ENCODE measurements around the gene NPTN.
A peak's percentile ranks its signal among the peaks of the same experiment; 100 is the strongest.
"Not testable (repeated sequence)": the region's sequence is repeated elsewhere in the genome, so short reads cannot be mapped to it uniquely, and the experiment has no call there.

The NPTN gene

GRCh38 chr15:73633111-73633990, at the start of gene NPTN:
TSS of gene NPTN (minus strand) at chr15:73633389. CDS start at chr15:73633215, 174 bp downstream.
- DNase-seq = peak; percentile 98

- no peak for DNase-seq
Measured at GRCh38 chr15:73682600-73683090, 49.5 kb upstream of the NPTN start.

- no peak for DNase-seq
Measured at GRCh38 chr15:73681856-73682599, 48.8 kb upstream of the NPTN start.

- no peak for DNase-seq
Measured at GRCh38 chr15:73681063-73681462, 47.9 kb upstream of the NPTN start.

- DNase-seq = no peak
Measured at GRCh38 chr15:73680549-73680948, 47.4 kb upstream of the NPTN start.

- DNase-seq = no peak
Measured at GRCh38 chr15:73679964-73680363, 46.8 kb upstream of the NPTN start.

GRCh38 chr15:73679180-73679579, 46.0 kb upstream of the NPTN start:
- DNase-seq = no peak

- DNase-seq = peak; percentile 36
Measured at GRCh38 chr15:73678498-73678897, 45.3 kb upstream of the NPTN start.

- no peak for DNase-seq
Measured at GRCh38 chr15:73677733-73678132, 44.5 kb upstream of the NPTN start.

GRCh38 chr15:73677146-73677607, 44.0 kb upstream of the NPTN start:
- peak; percentile 81 for DNase-seq

- no peak for DNase-seq
Measured at GRCh38 chr15:73674587-73674986, 41.4 kb upstream of the NPTN start.

GRCh38 chr15:73660455-73660854, 27.3 kb upstream of the NPTN start:
- DNase-seq = no peak

- no peak for DNase-seq
Measured at GRCh38 chr15:73658645-73659044, 25.5 kb upstream of the NPTN start.

GRCh38 chr15:73655724-73656123, 22.5 kb upstream of the NPTN start:
- DNase-seq = no peak

GRCh38 chr15:73654659-73655058, 21.5 kb upstream of the NPTN start:
- no peak for DNase-seq

- peak; percentile 40 for DNase-seq
Measured at GRCh38 chr15:73650416-73651126, 17.4 kb upstream of the NPTN start.

- DNase-seq = no peak
Measured at GRCh38 chr15:73648014-73648295, 14.8 kb upstream of the NPTN start.

- DNase-seq = no peak
Measured at GRCh38 chr15:73647259-73648013, 14.2 kb upstream of the NPTN start.

- DNase-seq = not testable (repeated sequence)
Measured at GRCh38 chr15:73639464-73639863, 6.3 kb upstream of the NPTN start.

- no peak for DNase-seq
Measured at GRCh38 chr15:73637527-73637926, 4.3 kb upstream of the NPTN start.

- DNase-seq = no peak
Measured at GRCh38 chr15:73633991-73634495, 854 bp upstream of the NPTN start.

- DNase-seq = peak; percentile 55
Measured at GRCh38 chr15:73632670-73633058, 525 bp downstream of the NPTN start.

All from NCI-H82 (cell line).